Fibroblast of the conjunctiva (primary cell): Measurements from ENCODE around the gene THRSP.
"Not testable (repeated sequence)": the region's sequence is repeated elsewhere in the genome, so short reads cannot be mapped to it uniquely, and the experiment has no call there.

Source experiments
- DNase-seq: peaks from one replicate; pipeline ENCODE4 v3.0.0-alpha.2; 2010; ENCODE audit warnings: low read depth

The THRSP gene, protein sequence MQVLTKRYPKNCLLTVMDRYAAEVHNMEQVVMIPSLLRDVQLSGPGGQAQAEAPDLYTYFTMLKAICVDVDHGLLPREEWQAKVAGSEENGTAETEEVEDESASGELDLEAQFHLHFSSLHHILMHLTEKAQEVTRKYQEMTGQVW

DNA sequence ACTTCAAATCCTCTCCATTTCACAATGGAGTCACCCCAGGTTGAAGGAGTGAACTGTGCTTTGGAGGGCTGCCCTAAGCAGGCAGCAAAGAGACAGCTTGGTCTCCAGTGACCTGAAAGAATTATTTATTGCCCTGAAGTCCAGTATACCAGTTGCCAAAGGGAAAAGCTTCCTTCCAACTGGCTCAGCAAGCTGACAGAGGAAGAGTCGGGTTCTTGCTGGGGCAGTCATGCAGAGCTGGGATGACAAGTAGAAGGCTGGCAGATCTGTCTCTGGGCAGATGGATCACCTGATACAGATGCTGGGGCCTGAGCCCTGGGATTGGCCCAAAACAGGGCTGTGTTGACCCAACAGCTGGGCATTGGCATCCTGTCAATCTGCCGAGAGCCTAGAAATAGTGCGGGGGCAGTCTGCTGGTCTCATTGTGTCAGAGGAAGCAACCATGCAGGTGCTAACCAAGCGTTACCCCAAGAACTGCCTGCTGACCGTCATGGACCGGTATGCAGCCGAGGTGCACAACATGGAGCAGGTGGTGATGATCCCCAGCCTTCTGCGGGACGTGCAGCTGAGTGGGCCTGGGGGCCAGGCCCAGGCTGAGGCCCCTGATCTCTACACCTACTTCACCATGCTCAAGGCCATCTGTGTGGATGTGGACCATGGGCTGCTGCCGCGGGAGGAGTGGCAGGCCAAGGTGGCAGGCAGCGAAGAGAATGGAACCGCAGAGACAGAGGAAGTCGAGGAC is at the start of gene THRSP:
Gene THRSP, plus strand, starts transcription at position 422 of the 742 bp plus-strand sequence. Its CDS starts 21 bp downstream, at position 443.
- no peak for DNase-seq

DNA sequence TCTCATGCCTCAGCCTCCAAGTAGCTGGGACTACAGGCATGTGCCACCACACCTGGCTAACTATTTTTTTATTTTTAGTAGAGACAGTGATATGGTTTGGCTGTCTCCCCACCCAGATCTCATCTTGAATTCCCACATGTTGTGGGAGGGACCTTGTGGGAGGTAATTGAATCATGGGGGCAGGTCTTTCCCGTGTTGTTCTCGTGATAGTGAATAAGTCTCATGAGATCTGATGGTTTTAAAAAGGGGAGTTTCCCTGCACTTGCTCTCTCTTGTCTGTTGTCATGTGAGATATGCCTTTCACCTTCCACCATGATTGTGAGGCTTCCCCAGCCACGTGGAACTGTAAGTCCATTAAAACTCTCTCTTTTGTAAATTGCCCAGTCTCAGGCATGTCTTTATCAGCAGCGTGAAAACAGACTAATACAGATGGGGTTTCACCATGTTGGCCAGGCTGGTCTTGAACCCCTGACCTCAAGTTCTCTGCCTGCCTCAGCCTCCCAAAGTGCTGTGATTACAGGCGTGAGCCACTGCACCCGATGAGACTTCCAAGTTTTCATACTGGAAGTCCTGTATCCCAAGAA is 48.6 kb upstream of the THRSP start:
- DNase-seq, result not testable (repeated sequence)

DNA sequence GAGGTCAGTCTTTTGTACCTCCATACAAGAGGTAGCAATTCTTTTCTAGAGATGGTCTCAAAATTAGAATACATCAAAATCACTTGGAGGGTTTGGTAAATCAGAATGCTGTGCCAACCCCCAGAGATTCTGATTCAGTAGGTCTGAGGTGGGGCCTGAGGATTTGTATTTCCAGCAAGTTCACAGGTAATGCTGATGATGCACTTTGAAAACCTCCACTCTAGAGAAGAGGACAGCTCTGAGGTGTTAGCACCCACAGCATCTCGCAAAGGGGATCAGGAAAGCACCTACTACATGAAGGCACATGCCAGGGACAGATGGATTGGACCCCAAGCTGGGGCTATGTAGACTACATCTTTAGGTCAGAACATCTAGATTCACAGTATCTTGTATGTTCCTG is 47.8 kb upstream of the THRSP start:
- DNase-seq, result no peak

DNA sequence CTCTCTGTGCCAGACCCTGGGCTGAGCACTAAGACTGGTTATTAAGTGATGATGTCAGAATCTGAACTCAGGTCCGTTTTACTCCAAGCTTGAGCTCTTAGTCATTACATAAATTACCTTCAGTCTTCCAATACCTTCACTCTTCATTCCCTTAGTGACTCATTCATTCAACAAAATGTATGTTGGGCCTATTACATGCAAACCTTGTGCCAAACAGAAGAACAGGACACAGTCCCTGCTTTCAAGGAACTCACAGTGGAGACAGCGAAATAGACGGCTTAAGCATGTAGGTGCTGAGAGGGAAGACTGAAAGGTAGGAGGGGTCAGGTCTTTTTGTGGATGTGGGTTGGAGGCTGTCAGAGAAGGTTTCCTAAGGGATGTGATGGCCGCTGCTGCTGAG is 43.9 kb upstream of the THRSP start:
- no peak for DNase-seq

DNA sequence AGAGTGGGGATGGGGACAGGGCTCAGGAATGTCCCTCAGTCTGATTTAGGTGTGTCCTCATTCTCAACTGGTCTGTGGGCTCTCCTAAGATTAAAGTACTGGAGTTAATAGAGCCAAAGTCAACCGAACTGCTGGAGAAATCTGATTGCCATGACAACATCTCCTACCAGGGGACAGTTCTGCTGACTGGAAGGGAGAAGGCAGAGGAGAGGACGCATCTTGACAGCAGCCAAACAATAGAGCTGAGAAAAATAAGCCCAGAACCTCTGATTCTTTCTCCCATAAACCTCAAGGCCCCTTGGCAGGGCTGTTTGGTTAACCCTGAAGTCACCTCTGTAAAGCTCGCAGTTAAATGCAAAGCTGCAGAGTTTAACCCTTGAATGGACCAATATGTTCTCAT is 43.4 kb upstream of the THRSP start:
- no peak for DNase-seq

DNA sequence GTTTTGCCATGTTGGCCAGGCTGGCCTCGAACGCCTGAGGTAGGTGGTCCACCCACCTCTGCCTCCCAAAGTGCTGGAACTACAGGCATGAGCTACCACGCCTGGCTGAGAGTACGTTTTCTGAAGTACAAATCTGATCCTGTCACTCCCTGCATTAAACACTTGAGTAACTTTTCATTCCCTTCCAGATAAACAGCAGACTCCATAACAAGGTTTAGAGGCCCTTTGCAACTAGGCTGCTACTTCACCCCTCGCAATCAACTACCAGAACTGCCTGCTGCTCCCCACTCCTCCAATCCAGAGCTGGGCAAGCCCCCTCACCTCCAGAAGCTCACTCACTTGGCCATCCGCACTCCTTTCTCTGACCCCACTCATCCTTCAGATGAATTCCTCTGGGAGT is 42.0 kb upstream of the THRSP start:
- DNase-seq, result no peak

DNA sequence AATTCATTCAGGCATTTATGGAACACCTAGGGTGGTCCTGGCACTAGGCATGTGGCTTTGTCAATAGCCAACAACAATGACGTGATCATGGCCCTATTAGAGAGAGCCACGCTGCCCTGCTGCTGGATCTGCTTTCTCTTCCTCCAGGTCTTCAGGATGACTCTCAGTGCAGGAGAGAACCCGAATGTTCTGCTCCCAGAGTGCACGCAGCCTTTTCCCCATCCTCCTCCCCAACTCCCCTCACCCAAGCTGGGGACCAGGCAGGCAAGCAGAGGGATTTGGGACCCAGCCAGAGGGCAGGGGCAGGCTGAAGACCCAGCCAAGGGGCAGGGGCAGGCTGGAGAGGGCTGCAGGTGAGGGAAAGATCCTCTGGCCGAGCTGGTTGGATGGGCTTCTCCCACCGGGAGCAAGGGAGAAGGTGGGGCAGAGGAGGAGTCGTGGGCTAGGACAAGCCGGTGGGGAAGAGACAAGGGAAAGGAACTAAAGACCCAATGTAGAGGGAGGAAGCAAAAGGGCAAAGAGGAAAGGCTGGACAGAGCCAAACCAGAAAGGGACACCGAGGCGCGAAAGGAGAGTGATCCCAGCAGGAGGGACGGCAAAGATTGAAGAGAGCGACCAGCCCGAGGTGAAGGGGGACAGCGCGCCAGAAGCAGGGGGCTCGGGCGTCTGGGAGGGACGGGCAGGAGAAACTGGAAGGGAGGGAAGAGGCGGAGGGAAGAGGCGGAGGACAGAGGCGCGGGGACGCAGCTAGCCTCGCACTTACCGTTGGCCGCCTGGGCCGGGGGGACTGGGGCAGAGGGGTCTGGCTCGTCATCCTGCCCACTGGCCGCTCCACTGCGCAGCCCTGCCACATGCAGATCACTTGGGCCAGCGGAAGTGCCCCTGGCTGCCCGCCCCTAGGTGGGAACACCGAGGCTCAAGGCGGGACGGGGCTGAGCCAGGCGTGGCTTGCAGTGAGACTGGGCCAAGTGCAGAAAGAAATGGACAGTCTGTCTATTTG is 41.0 kb upstream of the THRSP start, which contains the start of gene KCTD14:
Gene KCTD14, minus strand, starts transcription at position 880 of the 1,000 bp plus-strand sequence. Its CDS starts 27 bp downstream, at position 853.
- no peak for DNase-seq

DNA sequence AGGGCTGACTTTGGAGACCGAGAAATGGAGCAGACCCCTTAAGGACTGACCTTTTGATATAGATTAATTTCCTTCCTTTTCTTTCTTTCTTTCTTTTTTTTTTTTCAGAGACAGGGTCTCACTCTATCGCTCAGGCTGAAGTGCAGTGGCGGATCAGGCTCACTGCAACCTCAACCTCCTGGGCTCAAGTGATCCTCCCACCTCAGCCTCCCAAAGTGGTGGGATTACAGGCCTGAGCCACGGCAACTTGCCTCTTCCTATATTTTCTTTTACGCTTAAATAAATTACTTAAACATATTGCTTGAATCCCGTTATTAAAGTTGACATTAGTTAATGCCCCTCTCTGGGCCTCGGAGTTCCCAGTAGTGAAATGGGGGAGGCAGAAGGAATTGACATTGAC is 40.2 kb upstream of the THRSP start:
- DNase-seq, result no peak

DNA sequence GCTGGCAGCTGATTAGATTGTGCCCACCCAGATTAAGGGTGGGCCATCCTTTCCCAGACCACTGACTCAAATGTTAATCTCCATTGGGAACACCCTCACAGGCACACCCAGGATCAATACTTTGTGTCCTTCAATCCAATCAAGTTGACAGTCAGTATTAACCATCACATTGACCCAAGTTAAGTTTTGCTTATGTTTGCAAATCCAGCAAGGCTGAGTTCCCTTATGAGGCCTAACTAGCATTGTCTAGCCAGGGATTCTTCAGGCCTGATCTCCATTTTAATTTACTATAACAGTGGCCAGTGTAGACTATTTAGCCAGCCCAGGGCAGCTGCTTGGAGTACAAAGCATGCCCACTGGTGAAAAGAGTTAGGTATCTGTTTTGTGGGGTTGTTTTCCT is 38.3 kb upstream of the THRSP start:
- no peak for DNase-seq

DNA sequence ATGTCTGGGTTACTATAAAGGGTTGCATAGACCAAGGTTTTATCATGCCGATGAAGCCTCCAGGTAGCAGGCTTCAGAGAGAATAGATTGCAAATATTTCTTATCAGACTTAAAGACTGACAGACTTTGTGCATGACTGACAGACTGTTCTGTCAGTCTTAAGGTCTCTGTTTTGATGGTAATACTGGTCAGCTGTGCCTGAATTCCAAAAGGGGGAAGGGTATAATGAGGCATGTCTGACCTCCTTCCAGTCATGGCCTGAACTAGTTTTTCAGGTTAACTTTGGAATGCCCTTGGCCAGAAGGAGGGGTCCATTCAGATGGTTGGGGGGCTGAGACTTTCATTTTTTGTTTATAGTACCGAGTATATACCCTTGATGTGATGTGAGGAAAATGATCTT is 35.9 kb upstream of the THRSP start:
- no peak for DNase-seq

DNA sequence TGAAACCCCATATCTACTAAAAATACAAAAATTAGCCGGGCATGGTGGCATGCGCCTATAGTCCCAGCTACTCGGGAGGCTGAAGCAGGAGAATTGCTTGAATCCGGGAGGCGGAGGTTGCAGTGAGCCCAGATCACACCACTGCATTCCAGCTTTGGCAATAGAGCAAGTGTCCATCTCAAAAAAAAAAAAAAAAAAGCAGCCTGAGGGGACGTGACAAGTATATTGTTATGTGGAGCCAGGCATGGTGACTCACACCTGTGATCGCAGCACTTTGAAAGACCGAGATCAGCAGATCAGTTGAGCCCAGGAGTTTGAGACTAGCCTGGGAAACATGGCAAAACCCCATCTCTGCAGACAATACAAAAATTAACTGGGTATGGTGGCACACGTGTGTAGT is 35.2 kb upstream of the THRSP start:
- not testable (repeated sequence) for DNase-seq

DNA sequence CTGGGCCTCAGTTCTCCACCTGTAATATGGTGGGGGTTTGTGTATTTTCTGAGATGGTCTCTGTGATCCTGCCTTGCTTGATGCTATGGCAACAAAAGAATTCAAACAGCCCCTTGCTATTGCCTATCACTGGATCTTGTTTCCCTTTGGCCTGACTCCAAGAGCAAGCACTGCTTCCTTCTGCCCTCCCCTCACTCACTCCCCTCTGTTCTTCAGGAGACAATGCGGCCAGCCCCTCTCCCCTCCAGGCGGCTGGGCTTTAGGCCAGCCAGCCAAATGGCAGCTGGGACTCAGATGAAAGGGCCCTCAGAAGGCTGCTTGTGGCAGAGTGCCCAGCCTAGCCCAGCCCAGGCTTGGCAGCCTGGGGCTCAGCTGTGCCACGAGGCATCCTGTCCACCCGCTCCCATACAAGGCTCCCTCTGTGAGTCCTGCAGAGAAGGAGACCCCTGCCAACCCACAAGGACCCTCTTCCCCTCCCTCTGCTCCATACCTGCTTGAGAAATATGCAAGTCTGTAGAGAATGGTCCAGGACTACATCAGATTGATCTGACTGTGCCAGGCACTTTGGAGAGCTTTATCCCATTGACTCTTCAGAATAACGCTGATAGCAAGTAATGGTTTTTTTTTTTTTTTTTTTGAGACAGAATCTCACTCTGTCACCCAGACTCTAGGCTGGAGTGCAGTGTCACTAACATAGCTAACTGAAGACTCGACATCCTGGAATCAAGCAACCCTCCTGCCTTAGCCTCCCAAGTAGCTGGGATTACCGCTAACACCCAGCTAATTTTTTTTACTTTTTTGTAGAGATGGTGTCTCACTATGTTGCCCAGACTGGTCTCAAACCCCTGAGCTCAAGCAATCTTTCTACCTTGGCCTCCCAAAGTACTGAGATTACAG is 33.0 kb upstream of the THRSP start:
- DNase-seq, result peak; percentile 68

DNA sequence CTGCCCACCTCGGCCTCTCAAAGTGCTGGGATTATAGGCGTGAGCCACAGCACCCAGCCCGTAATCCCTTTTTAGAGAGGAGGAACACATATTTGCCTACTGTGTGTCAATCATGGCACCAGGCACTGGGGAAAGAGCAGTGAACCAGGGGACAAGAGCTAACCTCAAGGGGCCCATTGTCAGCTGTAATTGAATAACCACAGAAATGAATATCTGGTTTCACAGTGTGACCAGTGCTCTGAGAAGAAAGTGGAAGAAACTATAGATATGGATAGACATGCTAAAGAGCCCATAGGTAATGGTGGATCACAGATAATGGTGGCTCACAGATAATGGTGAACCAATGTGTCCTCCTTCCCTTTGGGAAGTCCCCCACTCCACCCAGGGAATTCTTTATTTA is 32.0 kb upstream of the THRSP start:
- DNase-seq, result no peak

DNA sequence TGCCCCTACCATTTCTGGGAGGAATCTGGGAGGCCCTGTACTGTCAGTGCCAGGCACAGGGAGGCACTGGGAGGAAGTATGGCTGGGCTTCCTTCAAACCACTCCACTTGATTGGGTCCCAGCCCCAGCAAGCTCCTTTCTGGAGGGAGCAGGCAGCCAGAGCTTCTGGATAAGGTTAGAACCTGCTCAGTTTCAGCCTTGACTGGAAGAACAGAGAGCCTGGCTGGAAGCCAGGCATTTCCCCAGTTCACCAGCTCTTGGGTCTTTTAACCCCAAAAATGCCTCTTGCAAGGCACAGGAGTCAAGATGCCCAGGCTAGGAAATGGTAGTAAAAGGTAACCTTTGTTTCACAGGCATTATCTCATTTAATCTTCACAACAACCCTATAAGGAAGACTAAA is 31.6 kb upstream of the THRSP start:
- no peak for DNase-seq

DNA sequence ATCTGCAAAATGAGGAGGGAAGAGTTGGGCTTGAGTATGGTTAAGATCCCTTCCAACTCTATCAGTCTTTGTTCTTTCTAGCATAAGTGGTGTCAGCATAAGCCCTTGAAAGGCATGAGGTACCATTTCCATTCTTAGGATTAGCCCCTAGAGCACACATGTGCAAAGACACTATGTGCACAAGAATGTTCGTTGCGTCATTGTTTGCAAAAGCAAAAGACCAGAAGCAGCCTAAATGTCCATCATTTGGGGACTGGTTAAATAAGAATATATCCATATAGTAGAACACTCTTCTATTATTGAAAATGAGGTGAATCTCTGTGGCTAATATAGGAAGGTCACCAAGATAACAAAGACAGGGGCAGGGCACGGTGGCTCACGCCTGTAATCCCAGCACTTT is 30.6 kb upstream of the THRSP start:
- DNase-seq, result no peak

DNA sequence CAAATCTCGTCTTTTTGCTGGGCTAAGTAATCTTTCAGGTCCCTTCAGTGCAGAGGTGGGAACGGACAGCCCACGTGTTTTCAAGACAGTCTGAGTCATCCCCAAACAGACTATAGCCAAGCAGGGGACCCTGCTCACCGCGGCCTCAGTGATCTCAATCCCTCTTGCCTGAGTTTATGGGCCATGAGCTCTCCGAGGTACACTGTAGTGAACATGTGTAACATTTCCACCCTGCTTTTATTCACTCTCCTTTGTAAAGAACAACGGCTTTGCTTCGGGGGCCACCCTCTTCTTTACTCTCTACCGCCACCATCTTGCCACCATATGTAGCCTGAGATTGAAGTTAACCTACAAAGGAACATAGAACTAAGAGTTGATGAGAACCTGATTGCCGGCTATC is 29.0 kb upstream of the THRSP start:
- DNase-seq, result no peak

DNA sequence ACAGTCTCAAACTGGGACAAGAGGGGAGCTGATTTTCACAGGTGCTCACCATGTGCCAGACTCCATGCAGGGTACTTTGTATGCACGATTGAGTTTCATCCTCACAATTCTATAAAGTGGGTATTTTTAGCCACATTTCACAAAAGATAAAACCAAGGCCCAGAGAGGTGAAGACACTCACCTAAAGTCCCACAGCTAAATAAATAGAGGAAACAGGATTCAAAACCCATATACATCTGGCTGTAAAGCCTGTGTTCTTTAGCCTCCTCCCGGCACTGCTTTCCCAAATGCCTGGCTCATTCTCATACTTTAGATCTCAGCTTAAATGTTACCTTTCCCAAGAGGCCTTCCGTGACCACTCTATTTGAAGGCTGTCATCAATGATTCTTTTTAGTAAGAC is 27.3 kb upstream of the THRSP start:
- DNase-seq, result no peak

DNA sequence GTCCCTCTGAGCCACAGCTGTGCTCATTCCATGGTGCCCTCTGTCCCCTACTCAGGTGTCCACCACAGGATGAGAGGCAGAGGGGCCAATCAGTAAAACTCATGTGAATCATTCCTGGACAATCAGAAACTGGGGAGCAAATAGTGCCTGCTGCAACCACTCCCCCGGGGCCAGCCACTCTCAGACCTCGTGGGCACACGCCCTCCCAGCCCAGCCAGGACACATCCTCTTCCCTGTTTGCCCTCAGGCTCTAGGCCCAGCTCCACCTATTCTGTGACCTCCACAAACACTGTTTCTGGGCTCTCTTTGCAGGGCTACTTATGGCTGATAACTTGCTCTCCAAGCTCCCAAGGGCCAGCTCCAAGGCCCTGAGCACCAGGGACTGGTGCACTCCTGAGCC is 26.6 kb upstream of the THRSP start:
- DNase-seq, result no peak

DNA sequence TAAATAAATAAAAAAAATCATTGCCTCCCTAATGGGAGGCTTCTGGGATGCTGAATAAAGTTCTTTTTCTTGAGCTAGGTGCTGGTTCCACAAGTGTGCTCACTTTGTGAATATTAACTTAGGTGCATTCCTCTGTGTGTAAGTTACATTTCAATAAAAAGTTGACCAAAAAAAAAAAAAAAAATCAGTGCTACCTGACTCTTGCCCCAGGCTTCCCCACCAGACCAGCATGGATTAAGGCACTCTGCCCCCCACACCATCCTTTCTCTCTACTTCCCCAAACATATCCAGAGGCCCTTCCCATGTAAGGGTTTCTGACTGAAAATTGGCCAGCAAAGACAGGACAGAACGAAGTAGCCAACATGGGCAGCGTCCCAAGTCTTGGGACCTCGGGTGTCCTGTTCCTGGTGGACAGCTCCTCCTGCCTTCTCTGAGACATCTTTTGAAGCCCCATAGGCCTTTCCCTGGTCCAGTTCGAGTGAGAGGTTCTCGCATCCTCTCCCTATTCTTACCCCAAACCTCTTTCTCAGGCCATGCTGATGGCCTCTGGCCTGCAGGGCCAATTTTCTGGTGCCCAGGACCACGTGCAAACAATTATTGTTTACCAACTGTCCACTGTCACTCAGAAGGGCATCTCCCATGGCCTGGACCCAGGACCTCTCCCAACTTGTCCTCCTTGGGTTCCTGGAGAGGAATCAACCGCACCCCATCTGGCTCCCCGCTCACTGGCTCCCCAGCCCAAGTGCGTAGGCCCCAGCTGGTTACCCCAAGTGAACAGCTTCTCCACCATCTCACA is 25.6 kb upstream of the THRSP start:
- DNase-seq, result no peak

DNA sequence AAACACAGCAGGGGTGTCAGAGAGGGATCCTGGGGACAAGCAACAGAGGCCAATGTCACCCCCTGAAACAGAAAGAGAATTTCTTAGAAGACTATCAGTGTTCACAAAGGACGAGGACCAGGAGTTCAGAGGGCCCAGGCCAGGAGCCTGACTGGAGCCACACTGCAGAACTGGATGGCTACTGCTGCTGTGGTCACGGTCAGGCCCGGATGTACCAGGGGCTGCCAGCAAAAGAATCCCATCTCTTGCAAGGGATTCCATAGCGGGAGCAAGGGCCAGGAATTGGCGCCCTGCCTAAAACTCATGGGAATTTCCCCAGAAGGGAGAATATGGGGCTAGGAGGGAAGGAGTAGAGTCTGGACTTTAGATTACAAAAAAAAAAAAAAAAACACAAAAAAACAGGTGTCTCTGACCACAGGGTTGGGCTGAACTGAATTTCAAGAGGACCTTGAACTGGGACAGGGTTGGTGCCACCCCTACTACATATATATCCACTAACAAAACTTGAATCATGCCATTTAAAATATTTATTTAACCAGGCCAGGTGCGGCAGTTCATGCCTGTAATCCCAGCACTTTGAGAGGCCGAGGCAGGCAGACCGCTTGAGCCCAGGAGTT is 24.9 kb upstream of the THRSP start:
- DNase-seq, result no peak
